ENCODE data around the gene ZNF532.

- TF ChIP-seq CTCF (IDR thresholded peaks at IDR 0.05), result no peak
- no peak for TF ChIP-seq POLR2AphosphoS5 (IDR thresholded peaks at IDR 0.05)
- TF ChIP-seq POLR2A (IDR thresholded peaks at IDR 0.05), result no peak
- no peak for TF ChIP-seq EP300 (IDR thresholded peaks at IDR 0.05; ENCODE audit: low read depth)
Measured at GRCh38 chr18:58901143-58901542, 36.5 kb downstream of the ZNF532 start.
